Prostate gland (tissue), 2 donors: ENCODE results near the gene G6PC3. TPM values are rescaled to one million over a fixed set of nuclear protein-coding genes. Genes with fewer than 3 reads are reported as not detected.

ENCODE experiments used
- DNase-seq: peaks from one replicate; pipeline ENCODE4 v3.0.0-alpha.2; 2019; ENCODE audit warnings: low spot score
- H3K27ac ChIP-seq, 2 donors: fragments of 200-600 bp; sonication (generic); 2 replicates each; pipeline ENCODE4 v1.5.1; 2017 to 2019
- H3K27me3 ChIP-seq: fragments of 200-600 bp; sonication (generic); replicated peaks from 2 replicates; pipeline ENCODE4 v1.5.1; 2019; ENCODE audit not compliant: insufficient read depth
- H3K36me3 ChIP-seq, 2 donors: fragments of 200-600 bp; sonication (generic); 1 replicate in 1 of 2; 2 replicates in 1 of 2; pipeline versions ENCODE4 v1.5.1 to v1.8.1; 2017 to 2019
- H3K4me1 ChIP-seq: fragments of 200-600 bp; sonication (generic); replicated peaks from 2 replicates; pipeline ENCODE4 v1.5.1; 2019
- H3K4me3 ChIP-seq, 2 donors: fragments of 200-600 bp; sonication (generic); 2 replicates each; pipeline ENCODE4 v1.5.1; 2017 to 2019
- H3K9me3 ChIP-seq: fragments of 200-600 bp; sonication (generic); 2 replicates; pipeline ENCODE4 v1.5.1; 2017
- CTCF ChIP-seq, 4 experiments: fragments of 200-600 bp in 2 of 4; fragments of 450-650 bp in 2 of 4; sonication (generic) in 2 of 4; IDR thresholded peaks; 1 replicate in 3 of 4; 2 replicates in 1 of 4; pipeline ENCODE4 v1.5.1; 2016 to 2019; ENCODE audit warnings: antibody characterized with exemption in 4 of 4, mild to moderate bottlenecking in 2 of 4, moderate library complexity in 2 of 4
- POLR2A ChIP-seq: fragments of 450-650 bp; IDR thresholded peaks from one replicate; pipeline ENCODE4 v1.6.1; 2016; ENCODE audit warnings: antibody characterized with exemption, mild to moderate bottlenecking
- POLR2AphosphoS5 ChIP-seq: sonication (generic); formaldehyde crosslinking; IDR thresholded peaks from one replicate; pipeline ENCODE4 v1.6.1; 2017; ENCODE audit warnings: antibody characterized with exemption
- WGBS: methylation state at CpG from one replicate; pipeline ENCODE4 v1.1.5; 2018; 5-methylcytosine and 5-hydroxymethylcytosine counted together
- intact Hi-C: fragments of 100-400 bp; cut with DNase I; formaldehyde crosslinking; loops from one replicate; pipeline ENCODE4 v1.14.2; 2022
- total RNA-seq, 2 donors: library from RNA; depleted of rRNA; stranded (reverse); fragments of >200 nt; gene quantifications; one replicate each; pipeline ENCODE4 v1.1.0, GENCODE V29; 2016

Gene G6PC3
- total RNA-seq, 2 donors from 2014 or later, result 68.9 to 84.8 TPM

DNA sequence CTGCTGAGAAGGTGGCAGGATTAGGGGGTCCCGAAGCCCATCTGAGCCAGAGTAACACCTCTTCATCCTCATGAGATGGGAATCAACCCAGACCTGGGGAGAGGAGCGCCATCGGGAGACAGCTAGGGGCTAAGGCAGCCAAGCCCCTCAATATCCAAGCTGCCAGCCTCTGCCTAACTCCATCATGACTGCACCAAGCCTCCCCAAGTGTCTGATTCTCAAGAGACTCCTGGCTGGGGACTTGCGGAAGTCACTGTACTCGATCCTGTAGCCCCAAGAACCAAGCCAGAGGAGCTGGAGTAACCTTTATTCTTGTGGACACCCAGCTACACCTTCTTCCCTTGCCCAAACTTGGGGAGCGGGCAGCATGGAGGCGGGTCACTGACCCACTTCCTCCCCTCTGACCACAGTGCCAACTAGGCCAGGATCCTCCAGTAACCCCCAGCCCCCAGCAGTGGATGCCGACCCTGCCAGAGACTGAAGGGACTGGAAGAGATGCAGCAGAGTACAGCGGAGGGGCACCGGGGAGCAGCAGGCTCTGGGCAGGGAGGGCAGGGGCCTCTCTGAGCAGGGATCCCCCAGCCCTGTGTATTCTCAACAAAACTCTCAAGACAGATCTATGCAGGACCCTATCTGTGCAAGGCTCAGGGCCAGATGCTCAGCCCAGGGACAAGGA is 39.6 kb downstream of the G6PC3 start:
- Histone ChIP-seq H3K9me3 (no peaks in the 10 kb centered on the region), H3K4me3 (peak overlapping the region; percentile 8 to 13), H3K27me3 (no peaks in the 10 kb centered on the region), H3K4me1 (peaks cover 27% of the 10 kb centered on the region), H3K36me3 (no peaks in the 10 kb centered on the region), H3K27ac (peak overlapping the region; percentile 80 to 83)
- no peak for DNase-seq
- WGBS, result 72% methylated on average over 9 of the region's 10 CpGs
- intact Hi-C loops, result loop anchor here (10.0 kb wide), 1 partner anchor 165 kb away; the partner anchor contains the start of gene PPY
- TF ChIP-seq POLR2AphosphoS5 (no peak), POLR2A (no peak), CTCF (IDR thresholded peaks at IDR 0.05) (no peak)

DNA sequence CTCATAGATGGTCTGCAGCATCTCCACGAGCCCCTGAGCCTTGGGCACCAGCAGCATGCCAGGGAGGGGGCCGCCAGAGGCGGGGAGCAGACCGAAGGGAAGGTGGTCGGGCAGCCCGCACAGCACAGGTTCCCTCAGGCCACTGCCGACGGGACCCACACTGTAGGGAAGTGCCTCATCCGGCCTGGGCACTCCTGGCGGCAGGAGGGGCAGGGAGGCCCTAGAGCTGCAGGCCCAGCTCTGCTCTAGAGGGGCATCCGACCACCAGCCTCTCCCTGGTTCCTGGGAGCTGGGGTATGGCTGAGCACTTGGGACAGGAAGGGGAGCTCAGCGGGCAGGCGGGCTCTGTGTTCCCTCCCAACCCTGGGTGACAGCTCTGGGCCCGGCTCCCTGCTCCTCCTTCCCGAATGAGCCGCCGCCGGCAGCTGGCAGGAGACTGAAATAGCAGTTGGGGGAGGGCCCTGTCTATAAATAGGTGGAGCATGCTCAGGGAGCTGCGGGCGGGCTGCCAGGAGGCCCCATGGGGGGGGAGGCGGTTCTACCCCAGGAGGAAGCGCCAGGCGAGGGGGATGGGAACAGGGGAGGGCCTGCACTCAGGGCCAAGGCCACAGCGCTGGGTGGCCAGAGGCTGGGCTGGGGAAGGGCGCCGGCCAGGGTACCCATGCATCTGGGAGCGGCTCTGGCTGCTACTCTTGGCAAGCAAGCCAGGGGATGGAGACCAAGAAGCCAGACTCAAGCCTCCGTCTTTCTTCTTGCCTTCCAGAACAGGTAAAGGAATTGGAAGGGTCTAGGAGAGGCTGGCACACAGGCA is 40.5 kb downstream of the G6PC3 start:
- H3K4me3 ChIP-seq, result peak overlapping the region; percentile 8 to 13
- no peaks in the 10 kb centered on the region for H3K27me3 ChIP-seq
- 3% methylated on average over 25 of the region's 28 CpGs for WGBS
- H3K36me3 ChIP-seq, result no peaks in the 10 kb centered on the region
- DNase-seq, result peak; percentile 94
- TF ChIP-seq CTCF (IDR thresholded peaks at IDR 0.05), result peak in 2 of 4 experiments; percentile 23 to 27
- peak; percentile 74 for TF ChIP-seq POLR2A
- TF ChIP-seq POLR2AphosphoS5, result peak; percentile 97
- H3K4me1 ChIP-seq, result peaks cover 27% of the 10 kb centered on the region
- H3K9me3 ChIP-seq, result no peaks in the 10 kb centered on the region
- H3K27ac ChIP-seq, result peak overlapping the region; percentile 80 to 83
- intact Hi-C loops, result loop anchor here (10.0 kb wide), 1 partner anchor 166 kb away; the partner anchor contains the start of gene PPY

GRCh38 chr17:44111777-44112176 is 41.2 kb downstream of the G6PC3 start:
- Histone ChIP-seq H3K36me3 (no peaks in the 10 kb centered on the region), H3K27me3 (no peaks in the 10 kb centered on the region), H3K27ac (peak overlapping the region; percentile 80 to 83), H3K4me1 (peaks cover 27% of the 10 kb centered on the region), H3K4me3 (no peak overlapping the region), H3K9me3 (no peaks in the 10 kb centered on the region)
- 60% methylated on average over 3 of the region's 3 CpGs for WGBS
- intact Hi-C loops, result loop anchor here (10.0 kb wide), 1 partner anchor 167 kb away; the partner anchor contains the start of gene PPY
- DNase-seq, result no peak
- no peak for TF ChIP-seq POLR2AphosphoS5
- no peak for TF ChIP-seq POLR2A
- TF ChIP-seq CTCF (IDR thresholded peaks at IDR 0.05), result no peak

DNA sequence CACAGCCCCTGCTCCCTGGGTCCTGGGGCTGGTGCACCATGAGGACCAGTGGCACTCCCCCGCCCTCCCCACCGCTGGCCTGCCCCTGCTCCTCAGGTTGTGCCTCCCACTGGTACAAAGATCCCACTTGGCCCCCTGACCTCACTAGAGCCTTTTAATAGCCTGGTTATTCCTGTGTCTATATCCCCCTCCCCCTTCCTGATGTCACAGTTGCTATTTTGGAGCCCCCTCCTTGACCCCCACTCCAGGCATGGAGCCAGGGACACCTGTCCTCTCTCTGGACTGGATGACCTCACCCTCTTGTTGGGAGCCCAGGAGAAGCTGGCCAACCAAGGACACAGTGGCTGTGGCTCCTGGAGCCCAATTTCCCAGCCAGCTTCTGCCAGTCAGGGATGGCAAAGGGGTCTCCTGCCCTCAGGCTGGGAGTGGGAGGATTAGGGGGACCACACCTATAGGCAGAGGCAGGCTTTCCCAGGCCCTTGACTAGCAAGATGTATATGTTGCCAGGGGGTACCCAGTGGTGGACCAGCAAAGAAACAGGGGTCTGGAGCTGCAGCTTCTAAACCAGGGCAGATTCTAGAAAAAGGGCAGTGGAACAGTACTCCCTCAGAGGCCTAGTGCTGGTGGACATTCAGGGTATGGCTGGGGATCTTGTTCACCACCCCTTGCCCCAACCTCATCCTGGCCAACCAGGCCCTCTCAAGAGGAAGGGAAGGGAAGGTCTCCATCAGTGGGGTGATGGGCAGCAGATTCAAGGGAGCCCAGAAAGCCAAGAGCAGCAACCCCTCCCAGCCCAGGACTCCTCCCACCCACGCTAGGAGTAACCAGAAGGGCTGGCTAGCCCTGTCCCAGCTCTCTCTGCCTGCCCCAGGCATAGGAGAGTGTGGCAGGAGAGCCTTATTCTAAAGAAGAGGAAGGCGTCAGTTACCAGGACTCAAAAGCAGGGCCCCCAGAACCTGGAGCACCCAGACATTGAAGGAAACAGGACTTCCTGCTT is 42.0 kb downstream of the G6PC3 start:
- TF ChIP-seq POLR2AphosphoS5, result no peak
- 75% methylated on average over 4 of the region's 4 CpGs for WGBS
- intact Hi-C loops, result loop anchor here (10.0 kb wide), 1 partner anchor 168 kb away; the partner anchor contains the start of gene PPY
- peak overlapping the region; percentile 14 to 80 for H3K27ac ChIP-seq
- H3K9me3 ChIP-seq, result no peaks in the 10 kb centered on the region
- peaks cover 27% of the 10 kb centered on the region for H3K4me1 ChIP-seq
- H3K27me3 ChIP-seq, result no peaks in the 10 kb centered on the region
- DNase-seq, result no peak
- H3K36me3 ChIP-seq, result no peaks in the 10 kb centered on the region
- H3K4me3 ChIP-seq, result no peak overlapping the region
